SKM-1 treated with dmso at 0.1 percent for 144 hours (cell line): Measurements from ENCODE around the gene LIME1.

Experiments used
- DNase-seq: peaks from one replicate; lab custom pipeline; 2025; ENCODE audit not compliant: unreplicated experiment; lab: John Stamatoyannopoulos, UW

LIME1 gene

GRCh38 chr20:63696628-63697356 lies 39.7 kb upstream of the LIME1 start, which contains the start of gene TNFRSF6B:
Gene TNFRSF6B, plus strand, starts transcription at chr20:63696652. Its CDS starts 116 bp downstream, at chr20:63696768.
- no peak for DNase-seq

DNA sequence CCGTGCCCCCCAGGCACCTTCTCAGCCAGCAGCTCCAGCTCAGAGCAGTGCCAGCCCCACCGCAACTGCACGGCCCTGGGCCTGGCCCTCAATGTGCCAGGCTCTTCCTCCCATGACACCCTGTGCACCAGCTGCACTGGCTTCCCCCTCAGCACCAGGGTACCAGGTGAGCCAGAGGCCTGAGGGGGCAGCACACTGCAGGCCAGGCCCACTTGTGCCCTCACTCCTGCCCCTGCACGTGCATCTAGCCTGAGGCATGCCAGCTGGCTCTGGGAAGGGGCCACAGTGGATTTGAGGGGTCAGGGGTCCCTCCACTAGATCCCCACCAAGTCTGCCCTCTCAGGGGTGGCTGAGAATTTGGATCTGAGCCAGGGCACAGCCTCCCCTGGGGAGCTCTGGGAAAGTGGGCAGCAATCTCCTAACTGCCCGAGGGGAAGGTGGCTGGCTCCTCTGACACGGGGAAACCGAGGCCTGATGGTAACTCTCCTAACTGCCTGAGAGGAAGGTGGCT lies 39.1 kb upstream of the LIME1 start:
- DNase-seq: no peak

GRCh38 chr20:63697868-63698545 lies 38.5 kb upstream of the LIME1 start:
- DNase-seq: no peak

DNA sequence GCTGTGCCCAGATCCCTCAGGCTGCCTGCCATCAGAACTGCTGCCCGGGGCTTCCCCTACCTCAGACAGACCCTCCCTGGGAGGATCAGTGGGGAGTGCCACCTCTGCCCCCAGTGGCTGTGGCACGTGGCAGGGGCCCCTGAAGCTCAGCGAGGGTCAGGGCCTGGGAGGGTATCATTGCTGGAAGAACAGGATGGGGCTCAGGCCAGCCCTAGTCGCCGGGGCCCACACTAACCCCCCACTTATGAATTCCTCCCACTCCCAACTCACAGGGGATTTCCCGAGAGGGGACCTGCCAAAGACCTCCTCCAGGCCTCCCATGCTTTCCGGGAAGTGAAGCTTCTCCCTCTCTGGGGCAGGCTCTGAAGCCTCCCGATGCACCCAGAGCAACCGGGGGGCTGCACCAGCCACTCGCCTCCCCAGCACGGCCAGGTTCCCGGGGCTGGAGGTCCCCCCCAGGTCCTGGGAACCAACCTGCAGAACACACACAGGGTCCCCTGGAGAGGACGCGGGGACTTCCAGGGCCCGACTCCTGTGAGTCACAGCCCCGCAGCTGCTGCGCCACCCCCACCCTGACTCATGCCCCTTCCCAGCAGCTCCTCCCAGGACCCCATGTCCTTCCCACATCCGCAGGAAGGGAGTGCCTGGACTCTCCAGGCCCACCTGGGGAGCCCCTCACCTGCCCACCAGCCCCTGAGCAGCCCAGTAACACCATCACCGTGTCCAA lies 37.6 kb upstream of the LIME1 start:
- DNase-seq: no peak

GRCh38 chr20:63699466-63700198 lies 36.8 kb upstream of the LIME1 start:
- no peak for DNase-seq

- no peak for DNase-seq
Measured at GRCh38 chr20:63700199-63701050, 36.0 kb upstream of the LIME1 start.

DNA sequence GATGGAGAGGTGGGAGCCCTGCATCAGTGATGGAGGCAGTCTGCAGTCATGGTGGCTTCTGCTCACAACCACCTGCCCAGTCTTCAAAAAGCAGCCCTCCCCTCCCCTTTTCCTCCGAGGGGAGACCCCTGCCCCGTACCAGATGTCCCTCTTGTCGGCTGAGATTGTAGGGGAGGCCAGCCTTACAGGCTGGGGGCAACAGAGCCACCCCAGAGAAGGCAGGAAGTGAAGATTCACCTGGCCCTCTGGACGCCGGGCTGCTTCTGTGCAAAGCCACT lies 35.5 kb upstream of the LIME1 start:
- DNase-seq: no peak

GRCh38 chr20:63701329-63702035 lies 35.0 kb upstream of the LIME1 start:
- no peak for DNase-seq

GRCh38 chr20:63702036-63702665 lies 34.3 kb upstream of the LIME1 start:
- DNase-seq: no peak

GRCh38 chr20:63702751-63703470 lies 33.6 kb upstream of the LIME1 start:
- no peak for DNase-seq

DNA sequence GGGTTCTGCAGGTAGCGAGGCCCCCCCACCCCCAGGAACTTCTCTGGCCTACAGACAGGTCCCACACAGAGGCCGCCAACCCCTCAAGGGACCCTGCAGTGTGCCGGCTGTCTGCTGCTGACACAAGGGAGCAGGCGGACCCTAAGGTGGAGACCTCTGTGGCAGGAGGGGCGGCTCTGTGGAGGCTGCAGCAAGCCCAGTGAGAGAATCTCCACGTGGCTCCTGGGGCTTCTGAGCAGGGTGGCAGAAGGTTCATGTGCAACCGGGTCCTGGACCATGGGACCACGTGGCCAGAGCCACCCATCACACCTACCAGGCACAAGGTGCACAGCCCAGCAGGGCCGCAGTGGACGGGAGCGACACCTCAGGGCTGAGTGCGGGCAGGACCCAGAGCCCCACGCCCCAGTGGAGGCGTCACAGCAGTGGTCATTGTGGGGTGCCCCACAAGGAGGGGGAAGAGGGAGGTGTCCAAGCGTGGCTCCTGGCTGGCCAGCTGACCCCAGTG lies 32.9 kb upstream of the LIME1 start:
- no peak for DNase-seq

- no peak for DNase-seq
Measured at GRCh38 chr20:63703976-63704748, 32.3 kb upstream of the LIME1 start.

DNA sequence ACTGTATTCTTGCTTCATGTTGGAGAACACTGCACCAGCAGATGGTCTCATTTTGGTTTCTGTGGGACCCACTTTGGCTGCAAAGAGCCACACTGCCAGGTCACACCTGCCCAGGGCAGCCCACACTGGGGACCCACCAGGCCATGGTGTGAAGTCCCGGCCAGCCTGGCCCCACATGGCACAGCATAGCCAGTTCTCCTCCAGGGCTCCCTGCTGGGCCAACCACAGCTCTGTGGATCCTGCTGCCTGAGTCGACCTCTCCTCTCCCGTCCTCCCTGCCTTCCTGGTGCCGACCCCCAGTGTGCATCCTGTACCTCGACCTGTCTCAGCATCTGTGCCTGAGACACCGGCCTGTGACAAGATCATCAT lies 31.7 kb upstream of the LIME1 start:
- no peak for DNase-seq

DNA sequence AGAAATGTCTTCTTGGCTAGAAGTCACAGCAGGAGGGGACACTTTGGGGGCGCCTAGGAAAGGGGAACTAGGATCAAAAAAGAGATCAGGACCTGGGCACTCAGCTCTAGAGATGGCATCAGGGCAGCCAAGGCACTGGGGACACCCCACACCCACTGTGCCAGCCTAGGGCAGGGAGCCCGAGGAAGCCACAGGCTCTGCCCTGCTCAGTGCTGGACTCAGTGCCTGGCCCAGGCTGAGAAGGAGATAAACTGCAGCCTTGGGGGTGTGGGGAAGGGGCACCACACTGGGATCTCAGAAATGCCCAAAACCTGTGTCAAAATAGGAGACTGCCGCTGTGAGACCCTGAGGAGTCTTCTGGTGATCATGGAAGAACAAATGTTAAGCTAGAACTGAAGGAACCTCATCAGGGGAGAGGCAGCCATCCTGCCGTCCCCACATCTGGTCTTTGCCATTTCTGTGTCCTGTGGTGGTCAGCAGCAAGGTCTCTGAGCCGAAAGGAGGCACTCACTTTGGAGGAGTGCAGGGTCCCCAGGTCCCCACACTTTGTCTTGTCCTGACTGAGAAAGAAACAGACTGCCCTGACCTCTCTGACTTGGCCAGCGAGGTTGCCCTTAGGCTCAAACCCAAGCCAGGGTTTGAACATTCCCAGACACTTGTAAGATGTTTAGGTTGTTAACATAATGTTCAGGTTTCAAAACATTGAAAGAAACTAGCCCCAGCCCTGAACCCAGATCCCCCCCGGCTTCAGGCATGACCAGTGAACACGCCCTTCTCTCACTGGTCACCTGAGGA lies 31.0 kb upstream of the LIME1 start:
- DNase-seq: no peak

GRCh38 chr20:63706027-63706695 lies 30.3 kb upstream of the LIME1 start:
- no peak for DNase-seq

DNA sequence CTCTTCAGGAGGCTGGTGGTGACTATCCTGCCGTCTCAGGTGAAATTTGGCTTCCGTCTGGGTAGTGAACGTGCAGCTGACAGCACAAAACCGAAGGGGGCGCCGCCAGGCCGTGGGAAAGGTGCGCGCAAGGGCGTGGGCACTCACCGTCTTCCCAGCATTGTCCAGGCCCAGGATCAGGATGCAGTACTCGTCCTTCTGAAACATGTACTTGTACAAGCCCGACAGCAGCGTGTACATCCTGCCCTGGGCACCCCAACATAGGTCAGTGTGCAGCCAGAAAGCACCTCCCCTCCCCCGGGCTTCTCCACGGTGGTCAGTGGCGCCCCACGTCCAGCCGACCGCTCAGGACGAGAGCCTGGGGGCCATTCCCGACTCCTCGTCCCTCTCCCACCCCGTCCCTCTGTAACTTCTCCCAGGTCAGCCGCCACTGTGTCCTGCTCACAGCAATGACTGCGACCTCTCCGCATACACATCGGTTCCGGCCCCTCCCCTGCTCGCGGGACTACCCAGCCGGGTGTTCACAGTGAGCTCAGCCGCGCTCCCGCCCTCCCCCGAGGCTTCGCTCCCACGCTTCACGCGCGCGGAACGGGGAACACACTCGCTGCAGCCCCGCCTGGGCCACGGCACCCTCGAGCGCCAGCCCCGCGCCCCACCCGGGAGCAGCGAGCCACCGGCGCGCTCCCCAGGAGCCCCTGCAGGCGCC lies 29.5 kb upstream of the LIME1 start:
- DNase-seq: no peak
